HFFc6 (cell line): ENCODE data around the gene TMEM185B. TPM values are rescaled to one million over a fixed set of nuclear protein-coding genes. Genes with fewer than 3 reads are reported as not detected.
A peak's percentile ranks its signal among the peaks of the same experiment; 100 is the strongest.

Experiments
- DNase-seq: peaks from one replicate; pipeline ENCODE4 v3.0.0-alpha.2; 2018
- H3K27ac Mint-ChIP-seq: 2 replicates; pipeline ENCODE4 v1.8.0; 2020; ENCODE audit warnings: mild to moderate bottlenecking, mixed read lengths
- H3K27me3 Mint-ChIP-seq: 2 replicates; pipeline ENCODE4 v1.8.0; 2021; ENCODE audit warnings: mild to moderate bottlenecking, moderate library complexity, mixed read lengths; ENCODE audit not compliant: insufficient read depth
- H3K36me3 Mint-ChIP-seq: 2 replicates; pipeline ENCODE4 v1.8.0; 2021; ENCODE audit warnings: low read depth, mixed read lengths
- H3K4me1 Mint-ChIP-seq: 2 replicates; pipeline ENCODE4 v1.8.0; 2020; ENCODE audit warnings: low read depth, mixed read lengths
- H3K4me3 Mint-ChIP-seq: 2 replicates; pipeline ENCODE4 v1.8.0; 2020; ENCODE audit warnings: mild to moderate bottlenecking, moderate library complexity, mixed read lengths
- H3K9me3 Mint-ChIP-seq: 2 replicates; pipeline ENCODE4 v1.8.0; 2020; ENCODE audit warnings: mild to moderate bottlenecking, mixed read lengths
- total RNA-seq, 6 experiments: library from RNA; stranded (reverse); fragmentation: NEBNext Ultra II Directional; extraction: Animal tissue kit (Norgen Biotek cat#: 25700); gene quantifications; 2 replicates in 1 of 6; 3 replicates in 5 of 6; pipeline ENCODE4 v1.2.3, GENCODE V29; 2021
- TF ChIP-seq, protein P1 (sequence below): fragments of 200-600 bp; sonication (generic); IDR thresholded peaks from 2 replicates; pipeline ENCODE4 v1.5.0; 2021; ENCODE audit warnings: antibody characterized with exemption, mild to moderate bottlenecking

Gene TMEM185B
- total RNA-seq, 6 experiments from 2014 or later = 29.2 to 36.4 (median 31.3) TPM

DNA sequence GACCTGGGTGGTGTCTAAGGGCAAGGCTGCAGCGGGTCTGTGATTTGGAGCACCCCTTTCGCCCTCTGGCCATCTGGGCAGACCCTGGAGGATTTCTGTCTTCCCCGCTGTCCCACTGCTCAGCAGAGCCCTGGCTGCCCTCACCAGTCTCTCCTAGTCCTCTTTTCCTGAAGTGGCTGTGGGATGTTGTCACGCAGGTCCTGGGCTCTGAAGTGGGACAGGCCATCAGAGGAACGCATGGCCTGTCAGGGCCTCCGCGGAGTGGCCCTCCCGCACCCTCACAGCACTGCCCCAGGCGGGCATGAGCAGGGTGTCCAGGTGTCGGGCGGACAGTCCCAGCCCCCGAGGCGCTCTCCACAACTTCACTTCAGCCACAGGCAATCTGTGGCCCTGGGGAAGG is 1.1 kb upstream of the TMEM185B start:
- Mint-ChIP-seq H3K4me3 (peak overlapping the region; percentile 82), H3K36me3 (peaks cover 29% of the 10 kb centered on the region), H3K27ac (no peak overlapping the region), H3K9me3 (peaks cover 11% of the 10 kb centered on the region), H3K4me1 (peaks cover 38% of the 10 kb centered on the region), H3K27me3 (peaks cover 8% of the 10 kb centered on the region)
- DNase-seq = no peak
- TF ChIP-seq, protein P1, sequence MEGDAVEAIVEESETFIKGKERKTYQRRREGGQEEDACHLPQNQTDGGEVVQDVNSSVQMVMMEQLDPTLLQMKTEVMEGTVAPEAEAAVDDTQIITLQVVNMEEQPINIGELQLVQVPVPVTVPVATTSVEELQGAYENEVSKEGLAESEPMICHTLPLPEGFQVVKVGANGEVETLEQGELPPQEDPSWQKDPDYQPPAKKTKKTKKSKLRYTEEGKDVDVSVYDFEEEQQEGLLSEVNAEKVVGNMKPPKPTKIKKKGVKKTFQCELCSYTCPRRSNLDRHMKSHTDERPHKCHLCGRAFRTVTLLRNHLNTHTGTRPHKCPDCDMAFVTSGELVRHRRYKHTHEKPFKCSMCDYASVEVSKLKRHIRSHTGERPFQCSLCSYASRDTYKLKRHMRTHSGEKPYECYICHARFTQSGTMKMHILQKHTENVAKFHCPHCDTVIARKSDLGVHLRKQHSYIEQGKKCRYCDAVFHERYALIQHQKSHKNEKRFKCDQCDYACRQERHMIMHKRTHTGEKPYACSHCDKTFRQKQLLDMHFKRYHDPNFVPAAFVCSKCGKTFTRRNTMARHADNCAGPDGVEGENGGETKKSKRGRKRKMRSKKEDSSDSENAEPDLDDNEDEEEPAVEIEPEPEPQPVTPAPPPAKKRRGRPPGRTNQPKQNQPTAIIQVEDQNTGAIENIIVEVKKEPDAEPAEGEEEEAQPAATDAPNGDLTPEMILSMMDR = no peak

DNA sequence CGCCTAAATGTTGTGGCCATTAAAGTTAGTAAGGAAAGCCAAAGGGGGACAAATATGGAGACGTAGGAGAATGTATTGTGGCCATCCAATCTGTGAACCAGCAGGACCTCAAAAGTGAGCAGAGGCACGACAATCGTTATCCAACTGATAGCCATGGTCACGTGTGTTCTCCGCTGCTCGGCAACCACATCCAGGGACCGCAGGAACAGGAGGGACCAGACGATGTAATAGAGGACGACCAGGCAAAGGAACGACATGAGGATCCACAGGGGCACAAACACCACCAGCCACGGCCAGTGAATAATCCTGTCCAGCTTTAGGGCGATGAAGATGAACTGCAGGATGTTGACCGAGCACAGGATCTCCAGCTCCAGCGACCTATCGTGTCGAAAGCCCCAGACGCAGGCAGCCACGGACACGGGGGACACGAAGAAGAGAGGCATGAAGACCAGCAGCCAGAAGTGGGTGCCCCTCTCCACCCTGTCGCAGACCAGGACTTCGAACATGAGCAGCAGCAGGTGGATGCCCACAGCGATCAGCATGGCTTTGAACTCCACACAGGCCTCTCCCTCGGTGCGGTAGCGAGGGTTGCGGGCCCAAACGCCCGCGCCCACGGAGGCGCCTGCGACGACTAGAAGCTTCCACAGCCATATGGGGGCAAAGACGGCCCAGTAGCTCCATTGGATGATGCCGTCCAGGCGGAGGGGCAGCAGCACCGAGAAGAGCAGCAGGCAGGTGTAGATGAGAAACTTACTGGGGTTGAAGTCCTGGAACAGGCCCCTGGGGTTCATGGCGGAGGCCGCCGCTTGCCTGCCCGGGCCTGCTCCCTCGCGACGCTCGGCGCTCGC is 790 bp downstream of the TMEM185B start:
- peak overlapping the region; percentile 80 for H3K27ac Mint-ChIP-seq
- H3K27me3 Mint-ChIP-seq = peaks cover 2% of the 10 kb centered on the region; the same call in 1 of the 2 replicates
- no peak for DNase-seq

DNA sequence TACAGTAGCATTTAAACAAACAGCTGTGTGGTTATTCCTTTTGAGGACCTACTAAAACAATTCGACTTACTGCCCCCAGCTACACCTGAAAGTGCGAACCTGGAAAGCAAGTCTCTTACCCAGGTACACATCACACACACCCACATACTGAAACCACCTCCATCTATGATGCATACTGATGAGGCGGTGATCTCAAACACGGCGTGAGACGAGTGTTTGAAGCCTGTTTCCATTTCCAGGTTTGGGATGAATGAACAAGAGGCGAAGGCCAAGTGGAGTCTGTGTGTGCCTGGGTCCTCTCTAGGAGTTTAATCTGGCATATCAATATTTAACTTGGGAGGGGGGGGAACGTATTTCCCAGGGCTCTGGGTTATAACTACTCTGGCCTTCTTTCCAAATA is 1.6 kb downstream of the TMEM185B start:
- peaks cover 2% of the 10 kb centered on the region; the same call in 1 of the 2 replicates for H3K27me3 Mint-ChIP-seq
- peak overlapping the region; percentile 82 for H3K4me3 Mint-ChIP-seq
- TF ChIP-seq, protein P1 = no peak
- H3K4me1 Mint-ChIP-seq = peaks cover 38% of the 10 kb centered on the region
- peaks cover 11% of the 10 kb centered on the region for H3K9me3 Mint-ChIP-seq
- no peak for DNase-seq
- H3K27ac Mint-ChIP-seq = peak overlapping the region; percentile 80; the same call in 1 of the 2 replicates
- H3K36me3 Mint-ChIP-seq = peaks cover 33% of the 10 kb centered on the region

More for the DNA sequence above, 790 bp downstream of the TMEM185B start:
- TF ChIP-seq, protein P1 = no peak
- peak overlapping the region; percentile 82 for H3K4me3 Mint-ChIP-seq
- H3K9me3 Mint-ChIP-seq = peaks cover 11% of the 10 kb centered on the region
- peaks cover 33% of the 10 kb centered on the region for H3K36me3 Mint-ChIP-seq
- peaks cover 38% of the 10 kb centered on the region for H3K4me1 Mint-ChIP-seq

DNA sequence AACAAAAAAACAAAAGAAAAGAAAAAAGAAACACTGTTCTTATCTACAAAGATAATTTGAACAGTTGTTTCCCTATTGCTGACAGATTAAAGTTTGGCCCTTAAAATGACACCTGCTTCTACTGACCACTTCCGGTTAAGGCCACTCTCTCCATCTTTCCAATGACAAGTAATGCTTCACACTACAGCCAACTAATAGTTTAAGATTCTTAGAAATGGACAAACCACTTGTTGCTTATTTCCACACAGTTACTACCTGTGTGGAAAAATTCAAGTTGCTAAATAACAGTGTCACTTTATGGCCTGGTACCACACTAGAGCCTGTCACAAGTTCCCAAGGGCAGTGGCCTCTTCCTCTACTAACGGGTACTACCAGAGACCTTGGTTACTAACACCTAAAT is 2.4 kb downstream of the TMEM185B start:
- peak overlapping the region; percentile 82; the same call in 1 of the 2 replicates for H3K4me3 Mint-ChIP-seq
- H3K27me3 Mint-ChIP-seq = peaks cover 2% of the 10 kb centered on the region; the same call in 1 of the 2 replicates
- H3K36me3 Mint-ChIP-seq = peaks cover 33% of the 10 kb centered on the region
- peaks cover 11% of the 10 kb centered on the region for H3K9me3 Mint-ChIP-seq
- TF ChIP-seq, protein P1 = no peak
- H3K27ac Mint-ChIP-seq = no peak overlapping the region
- no peak for DNase-seq
- peaks cover 38% of the 10 kb centered on the region for H3K4me1 Mint-ChIP-seq

GRCh38 chr2:120219766-120220165 is 3.4 kb downstream of the TMEM185B start:
- H3K4me1 Mint-ChIP-seq = peaks cover 38% of the 10 kb centered on the region
- peaks cover 11% of the 10 kb centered on the region for H3K9me3 Mint-ChIP-seq
- no peak overlapping the region for H3K27ac Mint-ChIP-seq
- H3K36me3 Mint-ChIP-seq = peaks cover 33% of the 10 kb centered on the region
- H3K4me3 Mint-ChIP-seq = no peak overlapping the region
- DNase-seq = no peak
- no peaks in the 10 kb centered on the region; the same call in 1 of the 2 replicates for H3K27me3 Mint-ChIP-seq
- TF ChIP-seq, protein P1 = no peak
